ENCODE results near the gene SCN1B.

GRCh38 chr19:35013041-35013819 is 17.0 kb upstream of the SCN1B start:
- TF ChIP-seq CTCF (IDR thresholded peaks at IDR 0.05) (peak; percentile 94 to 97 (median 94)), POLR2A (IDR thresholded peaks at IDR 0.05) (no peak)
